Measurements from ENCODE around the gene OTOL1. TPM values are rescaled to one million over a fixed set of nuclear protein-coding genes. Genes with fewer than 3 reads are reported as not detected.

The OTOL1 gene
- polyA plus RNA-seq, 1 experiment = not detected

DNA sequence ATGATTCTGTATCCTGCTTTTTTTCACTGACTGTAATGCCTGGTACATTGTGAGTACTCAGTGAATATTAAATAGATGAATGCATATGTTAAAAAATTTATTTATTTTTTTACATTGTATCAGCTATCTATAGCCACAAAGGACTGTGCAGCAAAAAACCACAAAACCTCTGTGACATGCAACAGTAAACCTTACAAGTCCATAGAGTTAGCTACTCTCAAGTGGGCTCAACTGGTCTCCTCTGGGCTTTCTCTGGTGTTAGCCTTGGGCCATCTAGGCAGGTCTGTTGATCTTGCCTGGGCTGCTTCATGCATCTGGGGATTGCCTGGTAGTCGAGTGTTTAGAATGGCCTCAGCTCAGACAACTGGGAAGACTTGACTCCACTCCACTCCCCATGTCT lies 35.3 kb downstream of the OTOL1 start:
- Histone ChIP-seq H3K27ac (ENCODE audit: low read depth, low read length) (no peak overlapping the region), H3K9me3 (ENCODE audit: control insufficient read depth, insufficient read depth, low read length) (no peaks in the 10 kb centered on the region), H3K27me3 (ENCODE audit: control insufficient read depth, insufficient read depth, low read length) (no peaks in the 10 kb centered on the region), H3K4me3 (ENCODE audit: low read depth, low read length) (no peak overlapping the region)
- ChIA-PET CTCF (no interaction called here), POLR2A (no interaction called here)
- TF ChIP-seq, protein P1, sequence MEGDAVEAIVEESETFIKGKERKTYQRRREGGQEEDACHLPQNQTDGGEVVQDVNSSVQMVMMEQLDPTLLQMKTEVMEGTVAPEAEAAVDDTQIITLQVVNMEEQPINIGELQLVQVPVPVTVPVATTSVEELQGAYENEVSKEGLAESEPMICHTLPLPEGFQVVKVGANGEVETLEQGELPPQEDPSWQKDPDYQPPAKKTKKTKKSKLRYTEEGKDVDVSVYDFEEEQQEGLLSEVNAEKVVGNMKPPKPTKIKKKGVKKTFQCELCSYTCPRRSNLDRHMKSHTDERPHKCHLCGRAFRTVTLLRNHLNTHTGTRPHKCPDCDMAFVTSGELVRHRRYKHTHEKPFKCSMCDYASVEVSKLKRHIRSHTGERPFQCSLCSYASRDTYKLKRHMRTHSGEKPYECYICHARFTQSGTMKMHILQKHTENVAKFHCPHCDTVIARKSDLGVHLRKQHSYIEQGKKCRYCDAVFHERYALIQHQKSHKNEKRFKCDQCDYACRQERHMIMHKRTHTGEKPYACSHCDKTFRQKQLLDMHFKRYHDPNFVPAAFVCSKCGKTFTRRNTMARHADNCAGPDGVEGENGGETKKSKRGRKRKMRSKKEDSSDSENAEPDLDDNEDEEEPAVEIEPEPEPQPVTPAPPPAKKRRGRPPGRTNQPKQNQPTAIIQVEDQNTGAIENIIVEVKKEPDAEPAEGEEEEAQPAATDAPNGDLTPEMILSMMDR (IDR thresholded peaks at IDR 0.05; ENCODE audit: low read depth, low read length) = no peak
- no peak for DNase-seq (ENCODE audit: low read depth, low spot score)

DNA sequence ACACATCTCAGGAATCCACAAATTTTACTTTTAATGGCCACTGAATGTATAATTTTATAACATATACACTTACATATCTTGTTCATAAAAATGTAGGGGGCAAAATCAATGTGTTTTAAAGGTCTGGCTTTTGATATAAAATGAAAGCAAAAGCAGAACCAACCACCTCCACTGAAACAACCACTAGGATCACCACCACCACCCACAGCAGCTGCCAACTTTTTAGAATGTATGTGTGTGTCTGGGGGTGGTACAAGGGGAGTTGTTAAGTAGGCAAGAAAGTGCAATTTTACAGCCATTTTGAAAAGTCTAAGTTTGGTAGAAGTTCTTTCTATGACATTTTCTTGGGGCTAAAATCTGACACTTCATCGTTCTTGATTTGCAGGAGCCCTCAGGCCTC lies 44.0 kb downstream of the OTOL1 start:
- Histone ChIP-seq H3K27ac (ENCODE audit: low read depth, low read length) (no peak overlapping the region), H3K4me3 (ENCODE audit: low read depth, low read length) (no peak overlapping the region), H3K27me3 (ENCODE audit: control insufficient read depth, insufficient read depth, low read length) (no peaks in the 10 kb centered on the region), H3K9me3 (ENCODE audit: control insufficient read depth, insufficient read depth, low read length) (no peaks in the 10 kb centered on the region)
- no peak for DNase-seq (ENCODE audit: low read depth, low spot score)
- ChIA-PET POLR2A (no interaction called here), CTCF (no interaction called here)
- TF ChIP-seq, protein P1 (IDR thresholded peaks at IDR 0.05; ENCODE audit: low read depth, low read length) = no peak

GRCh38 chr3:161545824-161546223 lies 49.2 kb downstream of the OTOL1 start:
- no peak for DNase-seq (ENCODE audit: low read depth, low spot score)
- POLR2A ChIA-PET = no interaction called here

GRCh38 chr3:161548301-161548700 lies 51.7 kb downstream of the OTOL1 start:
- no peak for DNase-seq (ENCODE audit: low read depth, low spot score)
- Histone ChIP-seq H3K9me3 (ENCODE audit: control insufficient read depth, insufficient read depth, low read length) (no peaks in the 10 kb centered on the region), H3K27ac (ENCODE audit: low read depth, low read length) (no peak overlapping the region), H3K27me3 (ENCODE audit: control insufficient read depth, insufficient read depth, low read length) (no peaks in the 10 kb centered on the region), H3K4me3 (ENCODE audit: low read depth, low read length) (no peak overlapping the region)
- TF ChIP-seq, protein P1 (IDR thresholded peaks at IDR 0.05; ENCODE audit: low read depth, low read length) = no peak
- ChIA-PET CTCF (no interaction called here), POLR2A (no interaction called here)

More at GRCh38 chr3:161545824-161546223, 49.2 kb downstream of the OTOL1 start:
- CTCF ChIA-PET = no interaction called here
- TF ChIP-seq, protein P1 (IDR thresholded peaks at IDR 0.05; ENCODE audit: low read depth, low read length) = no peak
- H3K27me3 ChIP-seq (ENCODE audit: control insufficient read depth, insufficient read depth, low read length) = no peaks in the 10 kb centered on the region
- no peaks in the 10 kb centered on the region for H3K9me3 ChIP-seq (ENCODE audit: control insufficient read depth, insufficient read depth, low read length)
- no peak overlapping the region for H3K4me3 ChIP-seq (ENCODE audit: low read depth, low read length)
- H3K27ac ChIP-seq (ENCODE audit: low read depth, low read length) = no peak overlapping the region

DNA sequence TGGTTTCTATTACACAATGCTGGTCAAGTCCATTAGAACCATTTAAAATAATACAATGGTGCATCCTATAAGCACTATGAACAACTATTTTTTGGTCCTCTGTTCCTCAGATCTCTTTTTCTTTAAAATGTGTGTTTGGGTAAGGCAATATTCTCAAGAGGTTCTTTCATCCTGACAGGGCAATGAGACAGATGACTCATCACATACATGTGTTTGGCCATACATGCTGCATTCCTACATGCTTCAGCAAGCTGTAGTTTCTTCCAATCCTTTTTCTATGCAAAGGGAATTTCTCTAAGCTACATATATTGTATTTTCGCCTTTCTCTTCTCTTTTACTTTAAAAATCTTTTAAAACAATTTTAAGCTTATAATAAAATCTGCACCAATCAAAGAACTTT lies 52.7 kb downstream of the OTOL1 start:
- ChIA-PET POLR2A (no interaction called here), CTCF (no interaction called here)
- TF ChIP-seq, protein P1 (IDR thresholded peaks at IDR 0.05; ENCODE audit: low read depth, low read length) = no peak
- H3K9me3 ChIP-seq (ENCODE audit: control insufficient read depth, insufficient read depth, low read length) = no peaks in the 10 kb centered on the region
- H3K27me3 ChIP-seq (ENCODE audit: control insufficient read depth, insufficient read depth, low read length) = no peaks in the 10 kb centered on the region
- no peak overlapping the region for H3K4me3 ChIP-seq (ENCODE audit: low read depth, low read length)
- H3K27ac ChIP-seq (ENCODE audit: low read depth, low read length) = no peak overlapping the region
- DNase-seq (ENCODE audit: low read depth, low spot score) = no peak

All from AG04450 (cell line).